Fibroblast of mammary gland (primary cell): Measurements from ENCODE around the gene LRRC59.
"Not testable (repeated sequence)": the region's sequence is repeated elsewhere in the genome, so short reads cannot be mapped to it uniquely, and the experiment has no call there.

Experiments used
- DNase-seq: peaks from one replicate; pipeline ENCODE4 v3.0.0-alpha.2; 2010; ENCODE audit warnings: low read depth
- H3K4me3 ChIP-seq: 2 replicates; pipeline ENCODE4 v1.5.1; 2011; ENCODE audit warnings: low read depth, mild to moderate bottlenecking, low read length, moderate library complexity; ENCODE audit not compliant: control insufficient read depth
- TF ChIP-seq, protein P1 (sequence below): conservative IDR thresholded peaks from 2 replicates; pipeline ENCODE4 v1.5.1; 2011; ENCODE audit warnings: low read depth, low read length, inconsistent platforms; ENCODE audit not compliant: control insufficient read depth, insufficient read depth

The LRRC59 gene

DNA sequence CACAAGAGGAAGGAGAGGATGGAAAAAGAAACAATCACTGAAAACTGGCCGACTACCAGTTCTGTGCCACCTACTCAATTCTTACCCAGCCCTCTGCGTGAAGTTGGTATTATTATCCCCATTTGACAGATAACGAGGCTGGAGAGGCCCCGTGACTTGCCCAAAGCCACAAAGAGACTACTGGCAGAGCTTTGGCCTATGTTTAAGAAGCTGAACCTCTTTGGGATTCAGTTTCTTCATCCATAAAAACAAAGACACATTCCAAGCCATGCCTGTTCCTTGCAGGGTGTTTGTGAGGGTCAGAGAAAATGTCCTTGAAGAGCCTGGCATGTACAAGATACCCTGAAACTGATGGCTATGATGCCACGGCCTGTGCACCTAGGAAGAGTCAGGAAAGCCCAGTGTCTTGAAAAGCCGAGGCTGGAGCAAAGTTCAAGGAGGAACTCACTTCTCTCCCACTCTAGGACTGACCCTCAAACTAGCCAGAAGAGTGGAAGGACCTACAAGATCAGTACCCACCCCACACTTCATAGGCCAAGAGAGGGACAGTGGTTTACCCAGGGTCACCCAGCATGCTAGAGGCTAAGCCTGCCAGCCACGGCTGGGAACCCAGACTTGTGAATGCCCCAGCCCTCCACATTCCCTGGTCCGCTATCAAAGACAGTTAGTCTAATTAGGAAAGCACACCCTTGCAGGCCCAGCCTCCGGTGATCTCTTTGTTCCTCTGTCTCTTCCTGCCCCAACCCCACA lies 27.1 kb upstream of the LRRC59 start:
- DNase-seq, result no peak
- H3K4me3 ChIP-seq, result no peak overlapping the region
- TF ChIP-seq, protein P1, sequence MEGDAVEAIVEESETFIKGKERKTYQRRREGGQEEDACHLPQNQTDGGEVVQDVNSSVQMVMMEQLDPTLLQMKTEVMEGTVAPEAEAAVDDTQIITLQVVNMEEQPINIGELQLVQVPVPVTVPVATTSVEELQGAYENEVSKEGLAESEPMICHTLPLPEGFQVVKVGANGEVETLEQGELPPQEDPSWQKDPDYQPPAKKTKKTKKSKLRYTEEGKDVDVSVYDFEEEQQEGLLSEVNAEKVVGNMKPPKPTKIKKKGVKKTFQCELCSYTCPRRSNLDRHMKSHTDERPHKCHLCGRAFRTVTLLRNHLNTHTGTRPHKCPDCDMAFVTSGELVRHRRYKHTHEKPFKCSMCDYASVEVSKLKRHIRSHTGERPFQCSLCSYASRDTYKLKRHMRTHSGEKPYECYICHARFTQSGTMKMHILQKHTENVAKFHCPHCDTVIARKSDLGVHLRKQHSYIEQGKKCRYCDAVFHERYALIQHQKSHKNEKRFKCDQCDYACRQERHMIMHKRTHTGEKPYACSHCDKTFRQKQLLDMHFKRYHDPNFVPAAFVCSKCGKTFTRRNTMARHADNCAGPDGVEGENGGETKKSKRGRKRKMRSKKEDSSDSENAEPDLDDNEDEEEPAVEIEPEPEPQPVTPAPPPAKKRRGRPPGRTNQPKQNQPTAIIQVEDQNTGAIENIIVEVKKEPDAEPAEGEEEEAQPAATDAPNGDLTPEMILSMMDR, result no peak

DNA sequence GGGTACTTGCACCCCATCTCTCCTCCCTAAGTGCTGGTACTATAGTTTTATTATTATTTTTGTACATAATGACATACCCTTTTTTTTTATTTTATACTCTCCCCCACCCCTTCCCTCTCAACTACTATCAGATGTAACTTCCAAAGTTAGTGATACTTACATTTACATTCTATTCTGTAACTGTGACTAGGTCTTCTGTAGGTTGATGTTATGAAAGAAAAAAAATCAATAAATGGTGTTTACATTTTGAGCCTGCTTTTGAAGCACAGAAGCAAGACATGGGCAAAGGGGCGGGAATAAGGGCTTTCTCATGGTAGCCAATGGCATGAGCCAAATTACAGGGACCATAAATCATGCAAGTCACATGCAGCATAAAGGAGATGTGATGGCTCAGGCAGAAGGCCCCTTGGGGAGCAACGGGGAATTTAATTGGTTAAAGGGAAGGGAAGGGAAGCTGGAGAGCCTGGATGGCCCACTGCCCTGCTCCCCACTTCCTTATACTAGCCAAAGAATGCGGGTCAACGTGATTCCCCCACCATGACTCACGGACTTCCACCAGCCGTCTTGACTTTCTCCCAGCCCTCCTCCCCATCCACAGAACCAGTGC lies 26.3 kb upstream of the LRRC59 start:
- peak; percentile 95 for DNase-seq
- TF ChIP-seq, protein P1, result no peak
- H3K4me3 ChIP-seq, result no peak overlapping the region

DNA sequence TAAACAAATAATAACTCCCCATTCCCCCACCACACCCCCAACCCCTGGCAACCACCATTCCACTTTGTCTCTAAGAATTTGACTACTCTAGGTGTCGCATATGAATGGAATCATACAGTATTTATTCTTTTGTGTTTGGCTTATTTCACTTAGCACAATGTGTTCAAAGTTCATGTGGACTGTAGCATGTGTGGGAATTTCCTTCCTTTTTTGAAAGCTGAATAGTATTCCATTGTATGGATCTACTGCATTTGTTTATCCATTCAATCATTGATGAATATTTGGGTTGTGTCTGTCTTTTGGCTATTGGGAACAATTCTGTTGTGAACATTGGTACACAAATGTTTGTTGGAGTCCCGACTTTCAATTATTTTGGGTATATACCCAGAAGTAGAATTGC lies 25.4 kb upstream of the LRRC59 start:
- TF ChIP-seq, protein P1, result no peak
- H3K4me3 ChIP-seq, result no peak overlapping the region
- DNase-seq, result no peak

DNA sequence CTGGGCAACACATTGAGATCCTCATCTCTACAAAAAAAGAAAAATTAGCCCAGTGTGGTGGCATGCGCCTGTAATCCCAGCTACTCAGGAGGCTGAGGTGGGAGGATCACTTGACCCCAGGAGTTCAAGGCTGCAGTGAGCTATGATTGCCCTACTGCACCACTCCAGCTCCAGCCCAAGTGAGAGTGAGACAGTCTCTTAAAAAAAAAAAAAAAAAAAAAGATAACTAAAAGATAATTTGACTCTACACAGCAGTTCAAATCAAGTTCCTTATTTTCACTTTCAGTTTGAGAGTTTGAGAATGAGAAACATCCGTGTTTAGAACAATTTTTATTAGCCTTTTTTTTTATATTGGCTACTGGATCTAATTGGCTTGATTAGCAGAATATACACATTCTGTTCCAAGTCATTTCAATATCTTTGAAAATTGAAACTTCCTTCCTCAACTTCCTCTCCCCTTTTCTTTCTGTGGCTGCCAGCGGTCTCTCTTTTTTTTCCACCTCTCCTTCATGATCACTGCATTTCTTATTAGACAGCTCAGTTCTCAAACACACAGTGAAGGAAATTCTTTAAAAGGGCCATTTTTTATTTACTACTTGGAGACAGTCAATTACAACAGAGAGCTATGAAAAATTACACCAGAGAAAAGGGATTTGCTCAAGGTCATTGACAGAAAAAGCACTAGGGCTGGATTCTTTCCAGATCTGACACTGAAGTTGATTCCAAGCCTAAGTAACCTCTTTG lies 24.2 kb upstream of the LRRC59 start:
- H3K4me3 ChIP-seq, result no peak overlapping the region
- TF ChIP-seq, protein P1, result no peak
- DNase-seq, result no peak

DNA sequence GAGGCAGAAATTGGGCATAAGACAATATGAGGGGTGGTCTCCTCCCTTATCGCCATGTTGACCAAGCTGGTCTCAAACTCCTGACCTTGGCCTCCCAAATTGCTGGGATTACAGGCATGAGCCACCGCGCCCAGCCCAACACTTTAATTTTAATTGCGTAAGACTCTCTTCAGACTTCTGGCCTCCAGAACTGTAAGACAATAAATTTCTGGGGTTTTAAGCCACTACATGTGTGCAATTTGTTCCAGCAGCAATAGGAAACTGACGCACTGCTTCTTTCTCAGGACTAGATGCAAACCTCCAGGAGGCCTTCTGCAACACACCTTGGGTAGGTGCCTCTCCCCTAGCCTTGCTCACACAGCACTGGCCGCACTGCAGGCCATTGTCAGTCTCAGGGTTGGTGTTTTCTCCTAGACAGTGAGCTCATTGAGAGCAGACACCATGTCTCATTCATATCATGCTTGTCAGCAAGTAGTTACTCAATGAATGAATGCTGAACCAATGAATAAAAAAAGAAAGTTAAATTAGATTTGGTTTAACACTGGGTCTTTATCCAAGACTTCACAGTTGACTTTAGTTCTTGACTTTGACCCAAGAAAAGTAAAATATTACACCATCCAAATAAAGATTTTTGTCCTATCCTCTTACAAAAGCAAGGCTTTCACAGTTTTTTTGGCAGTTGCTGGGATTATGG lies 23.2 kb upstream of the LRRC59 start:
- H3K4me3 ChIP-seq, result no peak overlapping the region
- TF ChIP-seq, protein P1, result no peak
- DNase-seq, result peak; percentile 43

DNA sequence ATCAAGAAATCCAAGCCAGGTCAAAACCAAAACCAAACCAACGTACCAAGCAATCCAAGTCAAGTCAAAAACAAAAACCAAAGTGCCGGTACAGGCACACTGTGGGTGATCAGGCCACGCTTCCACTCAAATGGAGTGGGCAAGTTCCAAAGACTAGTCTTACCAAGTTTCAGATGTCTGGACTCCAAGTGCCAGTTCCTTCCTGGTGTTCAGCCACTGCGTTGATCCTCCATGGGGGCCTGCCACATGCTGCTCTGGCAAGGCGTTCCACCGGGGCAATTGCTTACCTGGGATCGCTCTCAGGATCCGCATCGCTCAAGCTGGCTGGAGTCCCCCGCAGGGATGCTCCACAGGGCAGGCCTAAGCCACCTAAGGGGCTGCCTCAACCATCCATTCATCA lies 22.3 kb upstream of the LRRC59 start:
- H3K4me3 ChIP-seq, DNase-seq: not testable (repeated sequence)

DNA sequence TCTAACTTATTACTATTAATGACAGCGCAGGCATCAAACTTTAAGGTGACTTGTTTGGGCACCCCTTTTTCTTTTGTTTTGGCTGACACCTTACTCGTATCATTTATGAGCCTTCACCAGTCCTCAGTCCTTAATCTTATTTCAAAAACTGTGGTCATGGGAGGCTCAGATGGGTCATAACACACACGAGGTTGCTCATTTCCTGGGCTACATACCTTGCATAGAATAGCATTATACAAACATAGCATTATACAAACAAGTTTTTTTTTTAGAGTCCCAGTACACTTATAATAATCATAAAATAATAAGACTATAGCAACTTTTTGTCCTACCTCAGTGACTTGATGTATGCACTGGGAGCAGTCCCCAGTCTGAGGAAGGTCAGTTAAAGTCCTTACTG lies 17.5 kb upstream of the LRRC59 start:
- no peak for DNase-seq
- no peak overlapping the region for H3K4me3 ChIP-seq
- TF ChIP-seq, protein P1, result no peak
